Stimulated activated naive CD8-positive, alpha-beta T cell treated with anti-CD3 and anti-CD28 coated beads, Interleukin-15, Interleukin-2, amounts not matched to agents 100 ng/mL and 50 ng/mL, for 24 hours (primary cell): ENCODE results near the gene FHOD3.

Experiments used
- H3K27ac Mint-ChIP-seq: one replicate; pipeline ENCODE4 v1.8.0; 2021; ENCODE audit warnings: mild to moderate bottlenecking, mixed read lengths
- H3K27me3 Mint-ChIP-seq: one replicate; pipeline ENCODE4 v1.8.0; 2021; ENCODE audit warnings: mixed read lengths
- H3K36me3 Mint-ChIP-seq: one replicate; pipeline ENCODE4 v1.8.0; 2021; ENCODE audit warnings: low read depth, mixed read lengths
- H3K4me1 Mint-ChIP-seq: one replicate; pipeline ENCODE4 v1.8.0; 2021; ENCODE audit warnings: low read depth, mixed read lengths
- H3K4me3 Mint-ChIP-seq: one replicate; pipeline ENCODE4 v1.8.0; 2021; ENCODE audit warnings: mild to moderate bottlenecking, mixed read lengths
- H3K9me3 Mint-ChIP-seq: one replicate; pipeline ENCODE4 v1.8.0; 2021; ENCODE audit warnings: mixed read lengths

The FHOD3 gene

DNA sequence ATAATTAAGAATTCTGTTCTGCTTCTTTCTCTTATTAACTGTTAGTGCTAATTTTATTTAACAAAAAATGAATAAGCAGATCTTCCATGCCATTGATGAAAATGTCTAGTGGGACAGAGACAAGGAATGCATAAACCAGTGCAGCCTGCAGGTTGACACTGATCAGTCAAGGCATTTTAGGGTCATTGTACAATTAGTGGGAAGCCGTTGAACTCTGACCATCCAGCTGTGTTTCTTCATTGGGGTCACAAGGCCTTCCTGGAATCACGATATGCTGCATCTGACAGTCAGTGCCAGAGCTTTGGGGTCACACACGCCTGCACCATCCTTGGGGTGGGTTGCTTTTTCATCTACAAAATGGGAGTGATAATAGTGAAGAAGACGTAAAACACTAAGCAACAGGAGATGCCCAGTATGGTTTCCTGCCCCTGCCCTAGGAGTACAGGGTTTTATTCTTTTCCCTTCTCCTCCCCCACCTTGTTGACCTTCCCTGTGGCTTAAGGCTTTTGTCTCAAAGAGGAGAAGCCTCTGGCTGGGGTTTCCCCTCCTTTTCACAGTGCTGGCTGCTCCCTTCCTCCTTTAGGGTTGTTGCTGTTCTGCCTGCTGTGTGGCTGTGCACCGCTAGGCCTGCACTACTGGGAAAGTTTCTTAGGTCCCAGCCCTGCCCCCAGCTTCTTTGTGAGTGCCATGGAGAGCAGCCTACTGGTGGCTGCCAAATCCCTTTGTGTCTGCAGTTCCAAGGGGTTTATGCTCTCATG, 285.7 kb downstream of the FHOD3 start:
- no peaks in the 10 kb centered on the region for H3K9me3 Mint-ChIP-seq
- H3K27me3 Mint-ChIP-seq, result peaks cover under 1% of the 10 kb centered on the region
- H3K4me3 Mint-ChIP-seq, result no peak overlapping the region

DNA sequence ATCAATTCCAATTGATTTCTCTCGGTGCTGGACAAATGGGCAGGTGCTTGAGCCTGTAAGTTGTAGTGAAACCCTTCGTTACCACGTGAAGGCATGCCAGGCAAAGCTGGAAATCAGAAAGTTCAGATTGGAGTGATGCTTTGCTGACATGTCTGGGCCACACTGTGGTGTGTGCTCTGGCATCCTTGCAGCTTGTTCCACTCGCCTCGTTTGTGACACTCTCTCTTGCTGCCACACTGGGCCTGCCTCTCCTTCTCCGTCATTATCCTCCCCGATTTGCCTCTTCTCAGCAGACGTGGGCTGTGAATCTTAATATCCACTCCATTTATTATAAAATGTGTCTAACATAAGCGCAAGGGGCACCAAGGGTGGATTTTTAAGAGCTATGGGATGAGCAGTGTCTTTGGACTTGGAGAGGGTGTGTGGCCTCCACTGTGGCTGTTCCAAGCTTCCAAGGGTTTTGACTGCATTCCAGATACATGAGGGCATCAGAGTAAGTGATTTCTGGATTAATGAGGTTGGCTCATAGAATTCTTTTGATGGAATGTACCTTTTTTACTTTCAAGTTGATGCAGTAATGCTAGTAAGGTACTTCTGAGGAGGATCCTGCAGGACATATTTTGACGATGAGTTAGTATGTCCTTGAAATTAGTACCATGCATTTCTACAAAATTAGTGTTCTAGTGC, 292.5 kb downstream of the FHOD3 start:
- Mint-ChIP-seq H3K27me3 (no peaks in the 10 kb centered on the region), H3K27ac (no peak overlapping the region), H3K4me1 (no peaks in the 10 kb centered on the region), H3K4me3 (no peak overlapping the region), H3K36me3 (no peaks in the 10 kb centered on the region), H3K9me3 (no peaks in the 10 kb centered on the region)

More for the DNA sequence above, 285.7 kb downstream of the FHOD3 start:
- H3K27ac Mint-ChIP-seq, result no peak overlapping the region
- no peaks in the 10 kb centered on the region for H3K4me1 Mint-ChIP-seq
- H3K36me3 Mint-ChIP-seq, result no peaks in the 10 kb centered on the region

DNA sequence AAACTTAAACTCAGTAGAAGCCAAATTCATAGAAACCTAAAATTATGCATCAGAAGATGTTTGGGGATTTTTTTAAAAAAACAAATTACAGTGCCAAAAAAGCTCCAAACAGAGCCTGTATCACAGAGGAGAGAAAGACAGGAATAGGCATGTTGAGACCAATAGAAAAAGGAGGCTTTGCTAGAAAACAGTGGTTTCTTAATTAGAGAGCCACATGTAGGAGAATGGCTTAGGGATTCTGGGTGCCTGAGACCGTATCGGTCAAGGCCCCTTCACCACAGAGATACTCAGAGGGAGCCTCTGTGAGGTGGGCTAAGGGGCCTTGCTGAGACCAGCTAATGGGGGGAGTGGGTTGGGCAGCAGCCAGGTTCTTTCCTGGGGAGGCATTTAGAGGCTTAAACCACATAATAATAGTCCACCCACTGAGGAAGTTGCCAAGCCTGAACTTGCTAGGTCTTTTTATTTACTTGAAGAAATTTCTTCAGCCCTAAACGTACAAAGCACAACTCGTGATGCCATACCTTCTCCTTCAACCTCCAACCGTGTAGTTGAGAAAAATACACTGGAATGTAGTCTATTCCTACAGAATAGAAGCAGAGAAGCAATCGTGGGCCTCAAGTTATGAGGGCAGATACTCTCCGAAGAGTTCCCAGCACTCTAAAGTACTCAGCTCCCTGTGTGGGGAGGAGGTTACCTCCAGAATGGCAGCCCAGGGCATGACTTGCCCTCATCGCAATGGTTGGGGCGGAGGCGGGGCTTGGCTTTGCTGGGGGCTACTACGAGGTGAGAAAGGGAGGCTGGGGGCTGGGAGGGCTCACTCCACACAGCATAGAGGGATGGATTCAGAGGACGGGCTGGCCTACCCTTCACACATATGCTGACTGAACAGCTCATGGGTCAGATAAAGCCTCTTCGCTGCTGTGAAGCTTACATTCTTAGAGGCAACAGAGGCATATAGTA, 293.4 kb downstream of the FHOD3 start:
- no peaks in the 10 kb centered on the region for H3K9me3 Mint-ChIP-seq
- no peaks in the 10 kb centered on the region for H3K27me3 Mint-ChIP-seq
- no peaks in the 10 kb centered on the region for H3K4me1 Mint-ChIP-seq
- H3K27ac Mint-ChIP-seq, result no peak overlapping the region
- H3K4me3 Mint-ChIP-seq, result no peak overlapping the region
- no peaks in the 10 kb centered on the region for H3K36me3 Mint-ChIP-seq

DNA sequence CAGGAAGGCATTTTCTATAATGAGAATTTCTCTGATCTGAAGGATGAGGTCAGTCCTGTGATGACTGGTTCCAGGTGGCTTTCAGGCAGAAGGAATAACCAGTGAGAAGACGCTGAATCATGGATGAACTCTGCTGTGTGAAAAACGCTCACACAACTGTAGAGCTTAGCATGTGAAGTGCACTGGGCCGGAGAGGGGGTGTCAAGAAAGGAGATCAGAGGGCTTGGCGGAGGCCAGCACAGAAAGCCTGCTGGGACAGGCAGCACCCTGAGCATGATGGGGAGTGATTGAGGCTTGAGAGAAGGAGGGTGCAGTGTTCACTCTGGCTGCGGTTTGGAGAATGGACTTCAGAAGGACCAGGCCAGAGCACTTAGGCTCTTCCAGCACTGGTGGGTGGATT, 294.8 kb downstream of the FHOD3 start:
- Mint-ChIP-seq H3K4me3 (no peak overlapping the region), H3K27me3 (no peaks in the 10 kb centered on the region), H3K36me3 (no peaks in the 10 kb centered on the region), H3K9me3 (no peaks in the 10 kb centered on the region), H3K4me1 (no peaks in the 10 kb centered on the region), H3K27ac (no peak overlapping the region)

DNA sequence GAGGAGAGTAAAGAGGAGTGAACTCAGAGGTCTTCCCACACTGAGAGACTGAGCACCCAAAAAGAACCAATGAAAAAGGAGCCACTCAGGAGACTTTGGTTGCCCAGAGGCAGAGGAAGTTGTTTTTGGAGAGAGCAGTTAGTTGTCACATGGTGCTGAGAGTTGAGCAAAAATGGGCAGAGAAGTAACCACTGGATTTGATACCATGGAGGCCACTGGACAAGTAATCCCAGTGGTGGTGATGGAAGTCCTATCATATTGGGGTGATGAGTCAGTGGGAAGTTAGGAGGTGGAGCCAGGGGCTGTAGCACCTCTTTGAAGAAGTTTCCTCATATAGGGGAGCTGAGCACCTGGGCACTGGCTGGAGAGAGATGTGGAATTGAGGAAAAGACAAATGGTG, 295.5 kb downstream of the FHOD3 start:
- H3K4me3 Mint-ChIP-seq, result no peak overlapping the region
- no peaks in the 10 kb centered on the region for H3K36me3 Mint-ChIP-seq
- no peaks in the 10 kb centered on the region for H3K4me1 Mint-ChIP-seq
- H3K27ac Mint-ChIP-seq, result no peak overlapping the region
- H3K27me3 Mint-ChIP-seq, result no peaks in the 10 kb centered on the region
- no peaks in the 10 kb centered on the region for H3K9me3 Mint-ChIP-seq

DNA sequence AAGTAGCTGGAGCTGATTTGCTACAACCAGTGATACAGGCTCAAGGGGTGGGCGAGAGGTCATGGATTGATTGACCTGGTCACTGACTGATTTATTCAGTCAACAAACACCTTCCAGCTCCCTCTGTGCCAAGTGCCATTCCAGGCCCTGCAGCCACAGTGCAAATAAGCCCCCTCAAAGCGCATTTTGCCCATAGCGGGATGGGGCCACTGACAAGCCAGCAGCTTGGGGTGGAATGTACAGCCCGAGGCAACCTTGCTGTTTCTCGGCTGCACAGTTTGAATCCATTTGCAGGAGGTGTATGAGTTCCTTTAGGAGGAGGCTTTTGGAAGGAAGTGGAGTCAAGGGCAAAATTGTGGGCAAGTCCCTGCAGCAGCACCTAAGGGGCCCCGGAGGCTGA, 296.1 kb downstream of the FHOD3 start:
- no peak overlapping the region for H3K27ac Mint-ChIP-seq
- H3K4me3 Mint-ChIP-seq, result no peak overlapping the region
- H3K36me3 Mint-ChIP-seq, result no peaks in the 10 kb centered on the region
- no peaks in the 10 kb centered on the region for H3K27me3 Mint-ChIP-seq
- H3K4me1 Mint-ChIP-seq, result no peaks in the 10 kb centered on the region
- no peaks in the 10 kb centered on the region for H3K9me3 Mint-ChIP-seq

DNA sequence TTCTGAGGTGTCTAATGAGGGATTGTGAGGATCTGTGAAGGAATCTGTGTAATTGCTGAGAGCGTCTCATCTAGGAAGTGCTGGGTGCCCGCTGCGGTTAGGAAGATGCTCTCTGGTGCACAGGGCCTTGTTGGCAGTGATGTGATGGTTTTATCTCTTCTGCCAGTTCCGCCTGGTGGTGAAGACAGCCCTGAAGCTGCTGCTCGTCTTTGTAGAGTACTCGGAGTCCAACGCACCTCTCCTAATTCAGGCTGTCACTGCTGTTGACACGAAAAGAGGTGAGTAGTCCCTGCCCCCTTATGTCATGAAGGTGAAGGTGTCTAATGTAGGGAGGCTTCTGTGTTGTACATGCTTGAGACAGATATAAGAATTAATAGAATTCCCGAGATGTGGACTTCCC, 297.1 kb downstream of the FHOD3 start:
- no peak overlapping the region for H3K27ac Mint-ChIP-seq
- no peaks in the 10 kb centered on the region for H3K9me3 Mint-ChIP-seq
- H3K36me3 Mint-ChIP-seq, result no peaks in the 10 kb centered on the region
- no peaks in the 10 kb centered on the region for H3K27me3 Mint-ChIP-seq
- no peaks in the 10 kb centered on the region for H3K4me1 Mint-ChIP-seq
- no peak overlapping the region for H3K4me3 Mint-ChIP-seq

DNA sequence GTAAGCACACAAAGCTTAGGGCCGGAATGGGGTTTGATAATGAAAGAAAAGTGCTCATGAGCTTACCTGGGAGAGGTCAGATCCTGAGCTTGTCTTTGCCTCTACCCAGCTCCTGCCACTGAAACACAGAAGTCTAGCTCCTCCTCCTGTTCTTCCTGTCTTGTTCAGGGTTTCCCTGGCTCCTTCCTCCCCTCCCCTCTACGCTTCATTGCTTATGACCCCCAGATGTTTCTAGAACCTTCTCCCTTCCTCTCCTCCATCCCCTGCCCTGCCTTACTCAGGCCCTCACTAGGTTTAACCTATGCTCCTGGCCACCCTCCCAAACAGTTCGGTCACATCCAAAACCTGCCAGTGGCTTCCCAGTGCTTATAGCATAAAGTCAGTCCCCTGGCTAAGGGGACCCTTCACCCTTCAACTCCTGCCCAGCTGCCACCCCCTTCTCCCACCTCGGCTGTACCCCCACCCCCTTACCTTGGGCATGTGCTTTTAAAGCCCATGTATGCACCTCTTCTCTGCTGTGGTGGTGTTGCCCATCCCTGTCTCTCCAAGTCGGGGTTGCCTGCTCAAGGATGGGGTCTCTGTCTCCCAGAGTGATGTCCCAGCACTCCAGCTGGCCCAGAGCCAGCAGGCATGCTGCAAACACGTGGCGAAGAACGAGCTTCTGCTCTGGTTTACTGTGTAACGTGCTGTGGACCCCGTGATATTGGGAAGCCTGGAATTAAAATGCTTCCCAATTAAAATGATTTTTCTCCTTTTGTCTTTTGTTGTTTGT, 297.7 kb downstream of the FHOD3 start:
- no peak overlapping the region for H3K27ac Mint-ChIP-seq
- H3K36me3 Mint-ChIP-seq, result no peaks in the 10 kb centered on the region
- H3K4me1 Mint-ChIP-seq, result no peaks in the 10 kb centered on the region
- H3K4me3 Mint-ChIP-seq, result no peak overlapping the region
- no peaks in the 10 kb centered on the region for H3K27me3 Mint-ChIP-seq
- no peaks in the 10 kb centered on the region for H3K9me3 Mint-ChIP-seq

DNA sequence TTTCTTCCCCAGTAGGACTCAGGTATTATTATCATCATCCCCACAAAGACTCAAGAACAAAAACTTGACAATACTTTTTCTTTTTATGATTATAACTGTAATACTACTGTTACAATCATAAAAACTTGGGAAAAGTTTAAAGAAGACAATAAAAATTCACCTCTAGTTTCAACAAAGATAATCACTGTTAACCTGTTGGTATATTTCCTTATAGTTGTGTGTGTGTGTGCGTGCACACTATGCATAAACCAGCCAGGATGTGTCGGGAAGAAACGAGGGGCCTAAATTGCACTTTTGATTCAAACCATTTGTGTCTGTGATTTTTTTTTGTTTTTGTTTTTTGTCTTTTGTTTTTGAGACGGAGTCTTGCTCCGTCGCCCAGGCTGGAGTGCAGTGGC, 298.3 kb downstream of the FHOD3 start:
- Mint-ChIP-seq H3K4me3 (no peak overlapping the region), H3K9me3 (no peaks in the 10 kb centered on the region), H3K4me1 (no peaks in the 10 kb centered on the region), H3K27me3 (no peaks in the 10 kb centered on the region), H3K27ac (no peak overlapping the region), H3K36me3 (no peaks in the 10 kb centered on the region)

DNA sequence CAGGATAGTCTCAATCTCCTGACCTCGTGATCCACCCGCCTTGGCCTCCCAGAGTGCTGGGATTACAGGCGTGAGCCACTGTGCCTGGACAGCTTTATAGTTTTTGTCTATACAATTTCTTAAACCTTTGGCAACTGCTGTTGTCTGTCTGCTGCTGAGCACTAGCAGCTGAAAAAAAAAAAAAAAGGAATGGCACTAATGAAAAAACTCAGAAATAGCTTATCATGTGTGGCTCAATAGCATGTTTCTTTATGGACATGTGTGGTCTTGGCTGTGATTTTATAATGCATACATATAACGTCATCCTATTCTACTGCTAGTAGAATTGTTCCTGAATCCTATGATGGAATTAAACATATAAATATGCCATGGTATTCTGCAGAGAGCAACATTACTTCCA, 300.1 kb downstream of the FHOD3 start:
- no peak overlapping the region for H3K27ac Mint-ChIP-seq
- H3K4me3 Mint-ChIP-seq, result no peak overlapping the region
- H3K4me1 Mint-ChIP-seq, result no peaks in the 10 kb centered on the region
- H3K9me3 Mint-ChIP-seq, result no peaks in the 10 kb centered on the region
- no peaks in the 10 kb centered on the region for H3K36me3 Mint-ChIP-seq
- H3K27me3 Mint-ChIP-seq, result no peaks in the 10 kb centered on the region

DNA sequence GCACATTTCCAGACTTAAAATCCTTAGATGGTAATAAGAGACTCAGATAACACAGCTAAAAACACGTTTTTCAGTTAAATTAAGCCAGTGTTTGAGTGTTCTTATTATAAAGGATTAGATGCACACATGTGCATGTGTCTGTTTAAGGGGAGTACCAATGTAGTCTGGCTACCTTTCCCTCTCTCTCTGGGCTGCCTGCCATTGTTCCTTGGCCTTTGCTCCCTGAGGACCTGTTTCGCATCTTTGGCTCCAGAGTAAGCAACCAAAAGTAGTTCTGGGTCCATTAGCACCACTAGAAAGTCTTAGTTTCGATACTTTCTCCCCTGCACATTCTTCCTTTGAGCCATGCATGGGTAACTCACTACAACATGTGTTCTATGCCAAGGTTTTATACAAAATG, 303.0 kb downstream of the FHOD3 start:
- no peak overlapping the region for H3K27ac Mint-ChIP-seq
- no peaks in the 10 kb centered on the region for H3K36me3 Mint-ChIP-seq
- no peaks in the 10 kb centered on the region for H3K9me3 Mint-ChIP-seq
- H3K4me3 Mint-ChIP-seq, result no peak overlapping the region
- H3K4me1 Mint-ChIP-seq, result no peaks in the 10 kb centered on the region
- H3K27me3 Mint-ChIP-seq, result peaks cover 3% of the 10 kb centered on the region

DNA sequence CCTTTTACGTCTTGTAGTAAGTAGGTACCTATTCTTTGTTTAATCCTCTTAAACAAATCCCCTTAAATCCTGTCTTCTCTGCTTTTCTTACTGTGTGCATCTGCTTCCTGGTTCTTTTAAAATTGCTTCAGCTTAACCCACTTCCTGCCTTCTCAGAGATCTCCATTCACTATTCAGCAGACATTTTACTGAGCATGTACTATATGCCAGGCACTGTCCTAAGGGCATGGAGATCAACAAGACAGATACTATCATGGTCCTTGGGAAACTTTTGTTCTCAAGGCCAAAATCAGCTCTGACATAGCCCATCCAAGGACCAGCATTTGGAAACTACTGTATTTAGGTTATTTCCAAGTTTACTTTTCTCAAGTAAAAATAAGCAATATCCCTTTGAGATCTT, 303.8 kb downstream of the FHOD3 start:
- no peaks in the 10 kb centered on the region for H3K9me3 Mint-ChIP-seq
- H3K27ac Mint-ChIP-seq, result no peak overlapping the region
- H3K4me1 Mint-ChIP-seq, result no peaks in the 10 kb centered on the region
- H3K4me3 Mint-ChIP-seq, result no peak overlapping the region
- H3K36me3 Mint-ChIP-seq, result no peaks in the 10 kb centered on the region
- H3K27me3 Mint-ChIP-seq, result peaks cover 3% of the 10 kb centered on the region

DNA sequence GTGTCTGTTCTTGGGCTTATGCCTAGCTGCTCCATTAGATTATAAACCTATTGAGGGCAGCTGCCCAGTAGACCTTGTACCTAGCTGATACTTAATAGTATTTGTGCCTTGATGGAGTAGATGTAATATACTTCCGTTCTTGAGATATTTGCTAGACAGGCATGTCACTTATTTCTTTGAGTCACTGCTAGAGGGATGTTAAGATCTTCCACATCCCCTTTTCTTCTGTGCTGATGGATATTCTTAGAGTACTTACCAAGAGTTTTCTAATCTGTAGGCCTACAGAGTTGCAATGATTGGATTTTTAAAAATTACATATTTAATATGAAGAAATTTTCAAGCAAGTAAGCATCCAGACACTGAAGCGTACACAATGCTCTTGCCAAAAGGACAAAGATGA, 304.6 kb downstream of the FHOD3 start:
- H3K4me1 Mint-ChIP-seq, result no peaks in the 10 kb centered on the region
- no peaks in the 10 kb centered on the region for H3K36me3 Mint-ChIP-seq
- no peak overlapping the region for H3K4me3 Mint-ChIP-seq
- no peaks in the 10 kb centered on the region for H3K9me3 Mint-ChIP-seq
- peaks cover 3% of the 10 kb centered on the region for H3K27me3 Mint-ChIP-seq
- H3K27ac Mint-ChIP-seq, result no peak overlapping the region

DNA sequence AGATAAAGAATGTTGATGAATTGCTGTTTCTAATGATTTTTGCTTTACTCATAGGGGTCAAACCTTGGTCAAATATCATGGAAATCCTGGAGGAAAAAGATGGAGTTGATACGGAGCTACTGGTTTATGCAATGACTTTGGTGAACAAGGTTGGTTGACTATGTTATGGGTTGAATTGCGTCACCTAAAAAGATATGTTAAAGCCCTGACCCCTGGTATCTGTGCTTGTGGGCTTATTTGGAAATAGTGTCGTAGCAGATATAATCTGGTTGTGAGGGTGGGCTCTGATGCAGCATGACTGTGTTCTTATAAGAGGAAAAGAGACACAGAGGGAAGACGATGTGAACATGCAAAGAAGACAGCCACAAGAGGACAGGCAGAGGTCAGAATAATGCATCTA, 305.1 kb downstream of the FHOD3 start:
- Mint-ChIP-seq H3K9me3 (no peaks in the 10 kb centered on the region), H3K27ac (no peak overlapping the region), H3K27me3 (peaks cover 3% of the 10 kb centered on the region)

More for the DNA sequence above, 305.1 kb downstream of the FHOD3 start:
- H3K36me3 Mint-ChIP-seq, result no peaks in the 10 kb centered on the region
- no peaks in the 10 kb centered on the region for H3K4me1 Mint-ChIP-seq
- no peak overlapping the region for H3K4me3 Mint-ChIP-seq
